Body of pancreas (tissue), 4 donors: Measurements from ENCODE around the gene MYLK3. TPM values are rescaled to one million over a fixed set of nuclear protein-coding genes. Genes with fewer than 3 reads are reported as not detected.

Source experiments
- ATAC-seq: fragments of 150-250 bp; one replicate; pipeline ENCODE4 v1.9.1; 2016
- DNase-seq, 4 donors: peaks; one replicate each; pipeline ENCODE4 v3.0.0-alpha.2; 2019
- H3K27ac ChIP-seq, 4 donors: fragments of 200-600 bp; sonication (generic); 1 replicate in 3 of 4; 2 replicates in 1 of 4; pipeline versions ENCODE4 v1.5.1 to v1.6.1; 2016 to 2019; ENCODE audit warnings: mild to moderate bottlenecking in 1 of 4, mixed read lengths in 1 of 4, moderate library complexity in 1 of 4
- H3K27me3 ChIP-seq, 2 donors: fragments of 200-600 bp; sonication (generic); one replicate each; pipeline ENCODE4 v1.6.0; 2016; ENCODE audit warnings: mild to moderate bottlenecking in 1 of 2
- H3K36me3 ChIP-seq, 2 donors: fragments of 200-600 bp; sonication (generic); replicated peaks in 1 of 2; 2 replicates each; pipeline ENCODE4 v1.5.1; 2016; ENCODE audit warnings: low read depth in 2 of 2; ENCODE audit not compliant: insufficient read depth in 1 of 2
- H3K4me1 ChIP-seq: fragments of 200-600 bp; sonication (generic); one replicate; pipeline ENCODE4 v1.6.0; 2016
- H3K4me3 ChIP-seq, 2 donors: fragments of 200-600 bp; sonication (generic); 1 replicate in 1 of 2; 2 replicates in 1 of 2; pipeline ENCODE4 v1.5.1; 2016 to 2019
- H3K9me3 ChIP-seq, 3 donors: fragments of 200-600 bp; sonication (generic); 1 replicate in 2 of 3; 2 replicates in 1 of 3; pipeline ENCODE4 v1.5.1; 2016
- POLR2A ChIP-seq, 3 donors: fragments of 450-650 bp; IDR thresholded peaks; one replicate each; pipeline ENCODE4 v1.6.1; 2016; ENCODE audit warnings: antibody characterized with exemption in 3 of 3, mild to moderate bottlenecking in 2 of 3
- WGBS, 2 donors: methylation state at CpG; one replicate each; pipeline ENCODE4 v1.1.5; 2017; 5-methylcytosine and 5-hydroxymethylcytosine counted together
- intact Hi-C: fragments of 100-400 bp; cut with DNase I; formaldehyde crosslinking; loops from one replicate; pipeline ENCODE4 v1.15.1; 2023
- total RNA-seq, 2 donors: library from RNA; depleted of rRNA; stranded (reverse); fragments of >200 nt; gene quantifications; one replicate each; pipeline ENCODE4 v1.1.0, GENCODE V29; 2016
- TF ChIP-seq, protein P1 (sequence below), 7 experiments: fragments of 450-650 bp in 4 of 7; fragments of 200-600 bp in 3 of 7; sonication (generic) in 3 of 7; IDR thresholded peaks; one replicate each; pipeline ENCODE4 v1.5.1; 2016 to 2019; ENCODE audit warnings: antibody characterized with exemption in 7 of 7

Gene MYLK3
- total RNA-seq, 2 donors from 2014 or later: 0.26 TPM; not detected in 1

- TF ChIP-seq, protein P1, sequence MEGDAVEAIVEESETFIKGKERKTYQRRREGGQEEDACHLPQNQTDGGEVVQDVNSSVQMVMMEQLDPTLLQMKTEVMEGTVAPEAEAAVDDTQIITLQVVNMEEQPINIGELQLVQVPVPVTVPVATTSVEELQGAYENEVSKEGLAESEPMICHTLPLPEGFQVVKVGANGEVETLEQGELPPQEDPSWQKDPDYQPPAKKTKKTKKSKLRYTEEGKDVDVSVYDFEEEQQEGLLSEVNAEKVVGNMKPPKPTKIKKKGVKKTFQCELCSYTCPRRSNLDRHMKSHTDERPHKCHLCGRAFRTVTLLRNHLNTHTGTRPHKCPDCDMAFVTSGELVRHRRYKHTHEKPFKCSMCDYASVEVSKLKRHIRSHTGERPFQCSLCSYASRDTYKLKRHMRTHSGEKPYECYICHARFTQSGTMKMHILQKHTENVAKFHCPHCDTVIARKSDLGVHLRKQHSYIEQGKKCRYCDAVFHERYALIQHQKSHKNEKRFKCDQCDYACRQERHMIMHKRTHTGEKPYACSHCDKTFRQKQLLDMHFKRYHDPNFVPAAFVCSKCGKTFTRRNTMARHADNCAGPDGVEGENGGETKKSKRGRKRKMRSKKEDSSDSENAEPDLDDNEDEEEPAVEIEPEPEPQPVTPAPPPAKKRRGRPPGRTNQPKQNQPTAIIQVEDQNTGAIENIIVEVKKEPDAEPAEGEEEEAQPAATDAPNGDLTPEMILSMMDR (IDR thresholded peaks at IDR 0.05): no peak
- TF ChIP-seq POLR2A (IDR thresholded peaks at IDR 0.05): no peak
- intact Hi-C loops: no loop called here
- DNase-seq (no peak), ATAC-seq (no peak)
- no peak overlapping the region for H3K27ac ChIP-seq
- no peaks in the 10 kb centered on the region for H3K4me1 ChIP-seq
- H3K27me3 ChIP-seq: no peaks in the 10 kb centered on the region
- no peak overlapping the region for H3K4me3 ChIP-seq
- WGBS, 2 donors: 54 to 62% methylated on average over 4 of the region's 4 CpGs
- peaks cover 0 to 24% of the 10 kb centered on the region in 2 donors for H3K36me3 ChIP-seq
- peaks cover 0 to 3% (median 0%) of the 10 kb centered on the region in 3 donors for H3K9me3 ChIP-seq
These were observed 86.0 kb downstream of the MYLK3 start for GRCh38 chr16:46662123-46662522.

DNA sequence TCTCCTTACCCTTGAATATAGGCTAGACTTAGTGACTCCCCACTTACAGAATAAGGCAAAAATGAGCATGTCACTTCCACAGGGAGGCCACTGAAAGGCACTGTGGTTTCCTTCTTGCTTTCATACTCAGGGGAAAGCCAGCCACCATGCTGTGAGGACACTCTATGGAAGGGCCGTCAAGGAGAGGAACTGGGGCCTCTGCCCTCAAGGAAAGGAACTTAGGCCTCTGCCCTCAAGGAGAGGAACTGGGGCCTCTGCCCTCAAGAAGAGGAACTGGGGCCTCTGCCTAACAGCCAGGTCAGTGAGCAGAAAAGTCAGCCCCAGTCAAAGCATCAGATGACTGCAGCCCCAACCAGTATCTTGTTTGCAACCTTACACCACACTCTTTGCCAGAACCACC, 89.2 kb downstream of the MYLK3 start:
- Histone ChIP-seq H3K36me3 (peaks cover 0 to 17% of the 10 kb centered on the region in 2 donors), H3K27ac (no peak overlapping the region), H3K9me3 (no peaks in the 10 kb centered on the region), H3K4me1 (no peaks in the 10 kb centered on the region), H3K4me3 (no peak overlapping the region), H3K27me3 (no peaks in the 10 kb centered on the region)
- intact Hi-C loops: no loop called here
- no peak for ATAC-seq
- TF ChIP-seq POLR2A (IDR thresholded peaks at IDR 0.05): no peak
- TF ChIP-seq, protein P1 (IDR thresholded peaks at IDR 0.05): no peak
- DNase-seq: peak in 1 of 4 donors; percentile 56
- WGBS, 2 donors: 58 to 85% methylated on average over 1 of the region's 1 CpG

Other genes with a start within 250 kb of the MYLK3 start
- under 1 TPM in 1 of 2 donors, not detected in 1; 0.26 TPM for gene SHCBP1, start 127.0 kb downstream of the MYLK3 start, total RNA-seq
- gene VPS35, start 59.2 kb downstream of the MYLK3 start, total RNA-seq: 10 to 100 TPM; 14.5 to 40.5 TPM
- gene ORC6, start 58.7 kb downstream of the MYLK3 start, total RNA-seq: 1 to 10 TPM in 1 of 2 donors, not detected in 1; 4.9 TPM
- 10 to 100 TPM in 1 of 2 donors, 1 to 10 TPM in 1; 3.1 to 11.5 TPM for gene C16orf87, start 82.8 kb upstream of the MYLK3 start, total RNA-seq
- 10 to 100 TPM; 52.1 to 83.1 TPM for gene GPT2, start 136.0 kb upstream of the MYLK3 start, total RNA-seq
- gene DNAJA2, start 225.3 kb upstream of the MYLK3 start, total RNA-seq: 10 to 100 TPM; 24.4 to 30.0 TPM